22Rv1 (cell line): ENCODE measurements around the gene LRRC27.

Experiments used
- H3K27ac ChIP-seq: fragments of 450-650 bp; 2 replicates; pipeline ENCODE4 v1.5.1; 2017
- ZFX ChIP-seq: fragments of 450-650 bp; IDR thresholded peaks from 2 replicates; pipeline ENCODE4 v1.6.1; 2017; ENCODE audit warnings: antibody characterized with exemption, borderline replicate concordance
- TF ChIP-seq, protein P1 (sequence below): fragments of 450-650 bp; IDR thresholded peaks from 2 replicates; pipeline ENCODE4 v1.5.1; 2017; ENCODE audit warnings: mild to moderate bottlenecking

LRRC27 gene

DNA sequence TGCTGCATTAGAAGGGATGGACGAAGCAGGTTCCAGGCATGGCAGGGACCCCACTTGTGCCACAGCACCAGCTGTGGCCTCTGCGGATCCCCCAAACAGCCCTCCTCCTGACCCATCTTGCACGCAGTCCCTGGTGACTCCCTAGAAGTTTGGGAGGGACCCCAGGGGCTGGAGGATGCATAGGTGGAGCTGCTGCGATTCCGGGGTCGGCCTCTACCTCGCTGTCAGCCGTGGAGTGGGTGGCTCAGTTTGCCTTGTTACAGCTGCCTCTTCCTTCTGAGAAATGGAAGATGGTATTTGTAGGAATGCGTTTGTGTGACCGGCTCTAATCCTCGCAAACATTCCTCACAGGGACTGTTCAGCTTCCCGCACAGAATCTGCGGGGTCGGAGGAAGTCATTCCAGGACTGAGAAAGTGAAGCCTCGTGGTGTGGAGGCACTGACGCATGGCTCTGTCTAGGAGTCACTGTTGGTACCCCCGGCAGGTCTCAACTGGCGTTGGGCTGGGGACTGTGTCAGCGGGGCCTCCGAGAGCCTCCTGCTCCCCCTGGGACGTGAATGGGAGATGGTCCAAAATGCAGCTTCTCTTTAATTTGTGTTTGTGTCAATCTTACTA is 82.5 kb downstream of the LRRC27 start:
- TF ChIP-seq, protein P1, sequence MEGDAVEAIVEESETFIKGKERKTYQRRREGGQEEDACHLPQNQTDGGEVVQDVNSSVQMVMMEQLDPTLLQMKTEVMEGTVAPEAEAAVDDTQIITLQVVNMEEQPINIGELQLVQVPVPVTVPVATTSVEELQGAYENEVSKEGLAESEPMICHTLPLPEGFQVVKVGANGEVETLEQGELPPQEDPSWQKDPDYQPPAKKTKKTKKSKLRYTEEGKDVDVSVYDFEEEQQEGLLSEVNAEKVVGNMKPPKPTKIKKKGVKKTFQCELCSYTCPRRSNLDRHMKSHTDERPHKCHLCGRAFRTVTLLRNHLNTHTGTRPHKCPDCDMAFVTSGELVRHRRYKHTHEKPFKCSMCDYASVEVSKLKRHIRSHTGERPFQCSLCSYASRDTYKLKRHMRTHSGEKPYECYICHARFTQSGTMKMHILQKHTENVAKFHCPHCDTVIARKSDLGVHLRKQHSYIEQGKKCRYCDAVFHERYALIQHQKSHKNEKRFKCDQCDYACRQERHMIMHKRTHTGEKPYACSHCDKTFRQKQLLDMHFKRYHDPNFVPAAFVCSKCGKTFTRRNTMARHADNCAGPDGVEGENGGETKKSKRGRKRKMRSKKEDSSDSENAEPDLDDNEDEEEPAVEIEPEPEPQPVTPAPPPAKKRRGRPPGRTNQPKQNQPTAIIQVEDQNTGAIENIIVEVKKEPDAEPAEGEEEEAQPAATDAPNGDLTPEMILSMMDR = no peak
- no peak for TF ChIP-seq ZFX
- H3K27ac ChIP-seq = no peak overlapping the region

DNA sequence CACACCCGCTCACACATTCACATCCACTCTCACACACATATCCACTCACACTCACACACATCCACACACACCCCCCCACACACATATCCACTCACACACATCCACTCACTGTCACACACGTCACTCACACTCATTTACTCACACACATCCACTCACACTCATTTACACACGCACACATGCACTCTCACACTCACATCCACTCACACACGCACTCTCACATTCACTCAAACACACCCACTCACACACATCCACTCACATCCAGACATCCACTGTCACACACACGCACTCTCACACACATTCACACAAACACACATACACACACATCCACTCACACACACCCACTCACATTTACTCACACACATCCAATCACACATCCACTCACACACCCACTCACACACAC is 83.3 kb downstream of the LRRC27 start:
- no peak overlapping the region for H3K27ac ChIP-seq
- no peak for TF ChIP-seq ZFX
- TF ChIP-seq, protein P1 = no peak

DNA sequence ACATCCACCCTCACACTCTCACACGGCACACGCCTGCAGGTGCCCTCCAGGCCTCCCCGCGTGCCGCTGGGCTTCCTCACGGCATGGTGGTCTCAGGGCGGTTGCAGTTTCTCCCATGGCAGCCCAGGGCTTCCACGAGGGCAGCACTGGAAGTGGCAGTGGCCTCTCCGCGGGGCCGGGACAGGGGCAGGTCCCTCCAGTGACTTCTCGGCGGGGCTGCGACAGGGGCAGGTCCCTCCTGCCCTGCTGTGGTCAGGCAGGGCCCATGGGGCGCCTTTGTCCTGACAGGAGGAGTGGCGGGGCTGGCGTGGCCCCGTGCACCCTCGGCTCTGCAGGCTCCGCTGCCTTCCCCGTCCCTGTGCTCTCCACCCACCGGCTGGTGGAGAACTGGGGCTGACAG is 84.0 kb downstream of the LRRC27 start:
- H3K27ac ChIP-seq = no peak overlapping the region
- TF ChIP-seq ZFX = no peak
- TF ChIP-seq, protein P1 = no peak

DNA sequence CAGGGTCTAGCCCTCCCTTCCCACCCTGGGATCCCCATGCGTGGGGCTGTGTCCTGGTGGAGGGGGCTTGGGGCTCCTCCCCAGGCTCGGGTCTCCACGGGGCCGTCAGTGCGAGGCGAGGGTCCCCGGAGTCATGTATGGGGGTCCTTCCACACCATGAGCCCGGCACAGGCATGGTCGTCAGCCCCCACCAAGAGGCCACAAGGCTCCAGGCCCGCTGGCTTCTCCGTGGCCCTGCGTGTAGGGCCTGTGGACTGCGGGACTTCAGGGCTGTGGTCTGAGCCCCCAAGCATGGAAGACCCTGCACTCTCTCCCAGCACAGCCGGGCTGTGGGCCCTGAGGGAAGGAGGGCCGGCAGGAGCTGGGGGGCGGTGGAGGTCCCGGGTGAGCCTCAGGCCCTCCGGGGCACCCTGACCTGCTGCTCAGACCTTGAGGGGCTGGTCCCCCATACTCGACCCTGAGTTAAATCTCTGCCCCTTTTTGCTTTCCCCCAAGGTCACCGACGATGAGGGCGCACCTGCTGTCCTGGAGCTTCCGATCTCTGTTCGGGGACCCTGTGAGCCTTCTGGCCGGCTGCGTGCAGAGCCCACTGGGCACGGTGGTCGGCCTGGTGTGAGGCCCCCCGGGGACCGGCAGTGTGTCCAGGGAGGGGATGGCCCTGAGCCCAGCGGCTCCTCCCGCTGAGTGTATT is 84.7 kb downstream of the LRRC27 start:
- no peak for TF ChIP-seq ZFX
- TF ChIP-seq, protein P1 = no peak

DNA sequence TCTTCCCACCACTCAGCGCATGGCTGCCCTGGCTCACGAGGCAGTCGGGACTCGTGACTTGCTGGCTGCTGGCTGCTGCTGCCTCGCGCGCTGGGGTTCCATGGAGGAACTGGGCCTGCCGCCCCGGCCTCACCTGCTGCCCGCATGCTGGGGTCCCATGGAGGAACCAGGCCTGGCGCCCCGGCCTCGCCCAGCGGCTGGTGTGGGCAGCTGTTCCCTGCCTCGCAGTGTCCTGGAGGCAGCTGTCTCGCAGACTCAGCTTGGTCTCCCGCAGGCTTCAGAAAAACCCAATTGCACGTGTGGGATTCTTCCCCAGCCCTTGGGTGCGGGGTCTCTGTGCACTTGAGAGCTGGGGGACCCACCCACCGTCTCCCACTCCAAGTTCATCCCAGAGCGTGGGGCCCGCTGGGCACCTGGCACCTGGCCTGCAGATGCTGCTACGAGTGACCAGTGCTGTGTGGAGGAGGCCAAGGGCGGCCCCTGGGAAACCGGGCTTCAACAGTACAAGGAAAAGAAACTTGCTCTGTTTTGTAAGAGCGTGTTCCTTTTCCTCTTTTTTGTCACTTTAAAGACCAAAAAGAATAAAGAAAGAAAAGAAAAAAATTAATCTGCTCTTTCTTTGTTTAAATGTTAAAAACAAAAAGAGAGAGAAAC is 85.4 kb downstream of the LRRC27 start:
- TF ChIP-seq, protein P1 = no peak
- TF ChIP-seq ZFX = no peak

More for the DNA sequence above, 84.7 kb downstream of the LRRC27 start:
- H3K27ac ChIP-seq = no peak overlapping the region

DNA sequence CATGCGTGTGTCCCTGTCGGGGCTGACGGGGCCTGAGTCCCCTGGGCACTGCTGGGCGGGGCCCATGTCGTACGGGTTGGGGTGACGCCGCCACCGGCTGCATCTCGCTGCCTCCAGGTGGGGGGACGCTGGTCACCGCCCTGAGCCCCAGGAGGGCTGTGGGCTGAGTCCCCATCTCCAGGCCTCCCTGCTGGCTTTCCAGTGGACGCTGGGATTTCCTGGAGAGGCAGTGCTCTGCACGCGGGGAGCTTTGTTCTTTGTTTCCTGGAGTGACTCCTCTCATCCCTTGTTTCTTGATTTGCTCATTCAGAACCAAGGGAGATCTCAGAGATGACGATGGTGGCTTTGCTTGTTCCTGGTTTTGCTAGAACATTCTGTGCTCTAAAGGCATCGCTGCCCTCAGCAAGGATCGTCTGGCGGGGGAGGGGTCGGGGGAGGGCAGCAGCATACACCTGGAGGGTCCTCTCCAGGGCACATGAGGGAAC is 86.0 kb downstream of the LRRC27 start:
- TF ChIP-seq ZFX = no peak
- TF ChIP-seq, protein P1 = no peak
- peak overlapping the region; percentile 78 for H3K27ac ChIP-seq

More for the DNA sequence above, 85.4 kb downstream of the LRRC27 start:
- H3K27ac ChIP-seq = peak overlapping the region; percentile 78
